ENCODE measurements around the gene NOL11.
"Not testable (repeated sequence)": the region's sequence is repeated elsewhere in the genome, so short reads cannot be mapped to it uniquely, and the experiment has no call there.

The NOL11 gene

DNA sequence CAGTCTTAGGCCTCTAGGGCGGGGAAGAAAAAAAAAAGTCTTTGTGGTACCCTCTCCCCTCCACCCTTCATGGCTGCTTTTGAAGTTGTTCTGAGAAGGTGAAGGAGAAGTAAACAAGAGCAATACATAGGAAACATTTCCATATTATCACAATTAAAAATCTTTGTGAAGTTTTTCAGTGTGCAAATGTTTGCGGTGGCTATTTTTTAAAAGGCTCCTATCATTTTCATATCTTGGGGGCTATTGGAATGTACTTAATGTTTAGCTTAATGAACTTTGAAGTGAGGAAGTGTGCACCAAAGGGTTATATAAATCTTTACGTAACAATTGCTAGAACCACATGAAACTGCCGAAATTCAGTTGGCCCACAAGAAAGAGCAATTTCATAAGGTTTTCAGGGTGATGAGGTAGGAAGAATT, 7.6 kb downstream of the NOL11 start:
- Histone ChIP-seq H3K14ac (ENCODE audit: low read length) (no peak overlapping the region), H3K9me3 (ENCODE audit: insufficient read depth, low read depth, low read length) (no peaks in the 10 kb centered on the region), H3K79me1 (ENCODE audit: low read length) (no peaks in the 10 kb centered on the region), H3K79me2 (ENCODE audit: control insufficient read depth, insufficient read depth, low read length, poor library complexity) (no peaks in the 10 kb centered on the region), H4K91ac (ENCODE audit: low read depth, low read length) (no peak overlapping the region), H3K36me3 (ENCODE audit: control insufficient read depth in 1 of 2, insufficient read depth in 2 of 2, low read length in 2 of 2) (peaks cover 35 to 40% of the 10 kb centered on the region in 2 experiments), H2AFZ (ENCODE audit: insufficient read depth, low read length, poor library complexity) (no peak overlapping the region), H3K9ac (ENCODE audit: low read length) (no peak overlapping the region), H3K23ac (ENCODE audit: low read length) (no peak overlapping the region), H3K4me2 (ENCODE audit: low read length) (no peak overlapping the region), H4K12ac (ENCODE audit: low read depth, low read length) (no peak overlapping the region), H3K18ac (ENCODE audit: low read length) (no peak overlapping the region), H2BK12ac (ENCODE audit: low read length) (no peak overlapping the region), H3K4ac (ENCODE audit: low read depth, low read length) (no peak overlapping the region), H3K27ac (ENCODE audit: low read depth, low read length) (no peak overlapping the region), H2AK5ac (ENCODE audit: low read length) (no peak overlapping the region), H3K27me3 (ENCODE audit: insufficient read depth, low read length) (no peaks in the 10 kb centered on the region), H2BK5ac (ENCODE audit: low read depth, low read length, poor library complexity) (no peak overlapping the region), H2BK120ac (ENCODE audit: insufficient read depth, low read length, poor library complexity) (no peak overlapping the region), H4K8ac (ENCODE audit: low read depth, low read length) (no peak overlapping the region), H3K4me3 (ENCODE audit: low read depth, low read length) (no peak overlapping the region), H3K4me1 (ENCODE audit: control insufficient read depth in 1 of 2, insufficient read depth in 2 of 2, low read length in 2 of 2) (no peaks in the 10 kb centered on the region)
- no CpG with 5 or more reads among the region's 4 CpGs for WGBS (ENCODE audit: extremely low coverage, insufficient coverage, insufficient read length)
- DNase-seq: no peak

DNA sequence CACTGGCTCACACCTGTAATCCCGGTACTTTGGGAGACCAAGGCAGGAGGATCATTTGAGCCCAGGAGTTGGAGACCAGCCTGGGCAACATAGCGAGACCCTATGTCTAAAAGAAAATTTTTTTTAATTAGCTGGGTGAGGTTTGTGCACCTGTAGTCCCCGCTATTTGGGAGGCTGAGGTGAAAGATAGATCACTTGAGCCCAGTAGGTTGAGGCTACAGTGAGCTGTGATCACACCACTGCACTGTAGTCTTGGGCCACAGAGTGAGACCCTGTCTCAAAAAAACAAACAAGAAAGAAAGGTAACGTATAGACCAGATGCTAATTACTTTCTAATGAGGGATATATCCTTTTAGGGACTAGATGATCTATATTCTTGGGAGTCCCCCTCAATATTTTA, 8.1 kb downstream of the NOL11 start:
- Histone ChIP-seq H2BK5ac (ENCODE audit: low read depth, low read length, poor library complexity) (no peak overlapping the region), H2BK12ac (ENCODE audit: low read length) (no peak overlapping the region), H2AFZ (ENCODE audit: insufficient read depth, low read length, poor library complexity) (no peak overlapping the region), H3K4me1 (ENCODE audit: control insufficient read depth in 1 of 2, insufficient read depth in 2 of 2, low read length in 2 of 2) (no peaks in the 10 kb centered on the region), H3K23ac (ENCODE audit: low read length) (no peak overlapping the region), H3K79me1 (ENCODE audit: low read length) (no peaks in the 10 kb centered on the region), H3K9me3 (ENCODE audit: insufficient read depth, low read depth, low read length) (no peaks in the 10 kb centered on the region), H3K4ac (ENCODE audit: low read depth, low read length) (no peak overlapping the region), H3K18ac (ENCODE audit: low read length) (no peak overlapping the region), H3K14ac (ENCODE audit: low read length) (no peak overlapping the region), H3K27ac (ENCODE audit: low read depth, low read length) (no peak overlapping the region), H3K36me3 (ENCODE audit: control insufficient read depth in 1 of 2, insufficient read depth in 2 of 2, low read length in 2 of 2) (peaks cover 35 to 41% of the 10 kb centered on the region in 2 experiments), H4K12ac (ENCODE audit: low read depth, low read length) (no peak overlapping the region), H2AK5ac (ENCODE audit: low read length) (no peak overlapping the region), H4K91ac (ENCODE audit: low read depth, low read length) (no peak overlapping the region), H3K4me3 (ENCODE audit: low read depth, low read length) (no peak overlapping the region), H3K4me2 (ENCODE audit: low read length) (no peak overlapping the region), H2BK120ac (ENCODE audit: insufficient read depth, low read length, poor library complexity) (no peak overlapping the region), H3K27me3 (ENCODE audit: insufficient read depth, low read length) (no peaks in the 10 kb centered on the region), H3K79me2 (ENCODE audit: control insufficient read depth, insufficient read depth, low read length, poor library complexity) (no peaks in the 10 kb centered on the region), H3K9ac (ENCODE audit: low read length) (no peak overlapping the region), H4K8ac (ENCODE audit: low read depth, low read length) (no peak overlapping the region)
- DNase-seq: no peak
- no CpG with 5 or more reads among the region's 4 CpGs for WGBS (ENCODE audit: extremely low coverage, insufficient coverage, insufficient read length)

DNA sequence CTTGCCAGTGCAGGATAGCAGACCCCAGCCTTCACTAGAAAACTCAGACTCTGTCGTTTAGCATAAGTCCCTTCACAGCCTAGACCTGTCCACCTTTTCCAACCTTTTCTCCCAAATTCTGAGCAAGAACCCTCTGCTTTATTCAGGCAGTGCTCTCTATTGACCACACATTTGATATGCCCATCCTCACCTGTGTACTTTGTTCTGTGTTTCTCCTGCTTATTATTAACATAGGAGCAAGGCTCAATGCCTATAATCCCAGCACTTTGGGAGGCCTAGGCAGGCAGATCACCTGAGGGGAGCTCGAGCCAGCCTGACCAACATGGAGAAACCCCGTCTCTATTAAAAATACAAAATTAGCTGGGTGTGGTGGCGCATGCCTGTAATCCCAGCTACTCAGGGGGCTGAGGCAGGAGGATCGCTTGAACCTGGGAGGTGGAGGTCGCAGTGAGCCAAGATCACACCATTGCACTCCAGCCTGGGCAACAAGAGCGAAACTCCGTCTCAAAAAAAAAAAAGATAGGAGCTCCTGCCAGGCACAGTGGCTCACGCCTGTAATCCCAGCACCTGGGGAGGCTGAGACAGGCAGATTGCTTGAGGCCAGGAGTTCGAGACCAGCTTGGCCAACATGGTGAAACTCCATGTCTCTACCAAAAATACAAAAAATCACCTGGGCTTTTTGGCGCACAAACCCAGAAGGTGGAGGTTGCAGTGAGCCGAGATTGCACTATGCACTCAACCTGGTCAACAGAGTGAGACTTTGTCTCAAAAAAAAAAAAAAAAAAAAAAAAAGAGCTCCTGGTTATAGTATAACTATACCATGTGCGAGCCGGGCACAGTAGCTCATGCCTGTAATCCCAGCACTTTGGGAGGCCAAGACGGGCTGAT, 9.7 kb downstream of the NOL11 start:
- not testable (repeated sequence) for H3K79me1 ChIP-seq (ENCODE audit: low read length)

DNA sequence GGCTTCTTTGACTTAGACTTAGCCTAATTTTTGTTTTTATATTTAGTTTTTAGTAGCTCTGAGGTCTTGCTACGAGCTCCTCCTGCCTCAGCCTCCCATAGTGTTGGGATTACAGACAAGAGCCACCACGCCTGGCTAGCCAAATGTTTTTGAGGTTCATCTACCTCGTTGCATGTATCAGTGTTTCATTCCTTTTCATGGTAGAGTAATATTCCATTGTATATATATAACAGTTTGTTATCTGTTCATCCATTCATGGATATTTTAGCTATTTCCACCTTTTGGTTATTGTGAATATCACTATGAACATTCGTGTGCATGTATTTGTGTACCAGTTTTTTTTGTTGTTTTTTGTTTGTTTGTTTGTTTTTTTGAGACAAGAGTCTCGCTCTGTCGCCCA, 12.2 kb downstream of the NOL11 start:
- H2AK5ac ChIP-seq (ENCODE audit: low read length): no peak overlapping the region
- no peak overlapping the region for H2BK5ac ChIP-seq (ENCODE audit: low read depth, low read length, poor library complexity)
- no peak overlapping the region for H4K91ac ChIP-seq (ENCODE audit: low read depth, low read length)
- H3K79me2 ChIP-seq (ENCODE audit: control insufficient read depth, insufficient read depth, low read length, poor library complexity): no peaks in the 10 kb centered on the region
- H3K23ac ChIP-seq (ENCODE audit: low read length): no peak overlapping the region
- no peak overlapping the region for H3K14ac ChIP-seq (ENCODE audit: low read length)
- no peak overlapping the region for H4K8ac ChIP-seq (ENCODE audit: low read depth, low read length)
- H2BK12ac ChIP-seq (ENCODE audit: low read length): no peak overlapping the region
- H3K9ac ChIP-seq (ENCODE audit: low read length): no peak overlapping the region
- H3K79me1 ChIP-seq (ENCODE audit: low read length): no peaks in the 10 kb centered on the region
- H4K12ac ChIP-seq (ENCODE audit: low read depth, low read length): no peak overlapping the region
- H3K27ac ChIP-seq (ENCODE audit: low read depth, low read length): no peak overlapping the region
- H3K4me1 ChIP-seq (ENCODE audit: control insufficient read depth in 1 of 2, insufficient read depth in 2 of 2, low read length in 2 of 2): no peaks in the 10 kb centered on the region
- H2BK120ac ChIP-seq (ENCODE audit: insufficient read depth, low read length, poor library complexity): no peak overlapping the region
- H3K4me3 ChIP-seq (ENCODE audit: low read depth, low read length): no peak overlapping the region
- peaks cover 23 to 25% of the 10 kb centered on the region in 2 experiments for H3K36me3 ChIP-seq (ENCODE audit: control insufficient read depth in 1 of 2, insufficient read depth in 2 of 2, low read length in 2 of 2)
- no peaks in the 10 kb centered on the region for H3K27me3 ChIP-seq (ENCODE audit: insufficient read depth, low read length)
- H3K9me3 ChIP-seq (ENCODE audit: insufficient read depth, low read depth, low read length): no peaks in the 10 kb centered on the region
- no peak for DNase-seq
- H3K4me2 ChIP-seq (ENCODE audit: low read length): no peak overlapping the region
- no peak overlapping the region for H2AFZ ChIP-seq (ENCODE audit: insufficient read depth, low read length, poor library complexity)
- H3K18ac ChIP-seq (ENCODE audit: low read length): no peak overlapping the region
- WGBS (ENCODE audit: extremely low coverage, insufficient coverage, insufficient read length): no CpG with 5 or more reads among the region's 6 CpGs
- H3K4ac ChIP-seq (ENCODE audit: low read depth, low read length): no peak overlapping the region

More for the DNA sequence above, 9.7 kb downstream of the NOL11 start:
- H2BK120ac ChIP-seq (ENCODE audit: insufficient read depth, low read length, poor library complexity); DNase-seq; H3K27ac ChIP-seq (ENCODE audit: low read depth, low read length); H2BK12ac ChIP-seq (ENCODE audit: low read length); H4K8ac ChIP-seq (ENCODE audit: low read depth, low read length); H3K79me2 ChIP-seq (ENCODE audit: control insufficient read depth, insufficient read depth, low read length, poor library complexity); H3K18ac ChIP-seq (ENCODE audit: low read length); H3K9me3 ChIP-seq (ENCODE audit: insufficient read depth, low read depth, low read length); H2AK5ac ChIP-seq (ENCODE audit: low read length); H2BK5ac ChIP-seq (ENCODE audit: low read depth, low read length, poor library complexity); H3K23ac ChIP-seq (ENCODE audit: low read length); H3K14ac ChIP-seq (ENCODE audit: low read length); H3K4me2 ChIP-seq (ENCODE audit: low read length); H3K27me3 ChIP-seq (ENCODE audit: insufficient read depth, low read length); H4K91ac ChIP-seq (ENCODE audit: low read depth, low read length); H3K4me3 ChIP-seq (ENCODE audit: low read depth, low read length); H2AFZ ChIP-seq (ENCODE audit: insufficient read depth, low read length, poor library complexity); H3K4ac ChIP-seq (ENCODE audit: low read depth, low read length); H3K4me1 ChIP-seq (ENCODE audit: control insufficient read depth in 1 of 2, insufficient read depth in 2 of 2, low read length in 2 of 2); H4K12ac ChIP-seq (ENCODE audit: low read depth, low read length): not testable (repeated sequence)
- Histone ChIP-seq H3K36me3 (ENCODE audit: control insufficient read depth in 1 of 2, insufficient read depth in 2 of 2, low read length in 2 of 2) (peaks cover 38% of the 10 kb centered on the region in 2 experiments), H3K9ac (ENCODE audit: low read length) (peak overlapping the region; percentile 38)
- no CpG with 5 or more reads among the region's 15 CpGs for WGBS (ENCODE audit: extremely low coverage, insufficient coverage, insufficient read length)

All from trophoblast cell (in vitro differentiated cells and primary cell).